NCI-H2081 (cell line): ENCODE results near the gene EVX2.

Source experiments
- DNase-seq, 2 experiments: peaks; one replicate each; lab custom pipeline; 2025; lab: John Stamatoyannopoulos, UW

Gene EVX2

DNA sequence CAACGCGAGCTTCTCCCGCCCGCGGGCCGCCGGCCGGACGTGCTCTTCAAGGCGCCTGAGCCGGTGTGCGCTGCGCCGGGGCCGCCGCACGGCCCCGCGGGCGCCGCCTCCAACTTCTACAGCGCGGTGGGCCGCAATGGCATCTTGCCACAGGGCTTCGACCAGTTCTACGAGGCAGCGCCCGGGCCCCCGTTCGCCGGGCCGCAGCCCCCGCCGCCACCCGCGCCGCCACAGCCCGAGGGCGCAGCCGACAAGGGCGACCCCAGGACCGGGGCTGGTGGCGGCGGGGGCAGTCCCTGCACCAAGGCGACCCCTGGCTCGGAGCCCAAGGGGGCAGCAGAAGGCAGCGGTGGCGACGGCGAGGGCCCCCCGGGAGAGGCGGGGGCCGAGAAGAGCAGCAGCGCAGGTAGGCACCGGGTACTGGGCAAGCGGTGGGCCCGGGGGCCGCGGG lies 24.0 kb upstream of the EVX2 start:
- DNase-seq = peak in 1 of 2 experiments; percentile 29

GRCh38 chr2:176106581-176107539 lies 23.1 kb upstream of the EVX2 start, which contains the start of gene HOXD11:
HOXD11 (plus strand) TSS chr2:176107280; CDS start chr2:176107356, 76 bp downstream.
- DNase-seq = peak; percentile 89 to 94

GRCh38 chr2:176105730-176106580 lies 22.2 kb upstream of the EVX2 start:
- DNase-seq = no peak

DNA sequence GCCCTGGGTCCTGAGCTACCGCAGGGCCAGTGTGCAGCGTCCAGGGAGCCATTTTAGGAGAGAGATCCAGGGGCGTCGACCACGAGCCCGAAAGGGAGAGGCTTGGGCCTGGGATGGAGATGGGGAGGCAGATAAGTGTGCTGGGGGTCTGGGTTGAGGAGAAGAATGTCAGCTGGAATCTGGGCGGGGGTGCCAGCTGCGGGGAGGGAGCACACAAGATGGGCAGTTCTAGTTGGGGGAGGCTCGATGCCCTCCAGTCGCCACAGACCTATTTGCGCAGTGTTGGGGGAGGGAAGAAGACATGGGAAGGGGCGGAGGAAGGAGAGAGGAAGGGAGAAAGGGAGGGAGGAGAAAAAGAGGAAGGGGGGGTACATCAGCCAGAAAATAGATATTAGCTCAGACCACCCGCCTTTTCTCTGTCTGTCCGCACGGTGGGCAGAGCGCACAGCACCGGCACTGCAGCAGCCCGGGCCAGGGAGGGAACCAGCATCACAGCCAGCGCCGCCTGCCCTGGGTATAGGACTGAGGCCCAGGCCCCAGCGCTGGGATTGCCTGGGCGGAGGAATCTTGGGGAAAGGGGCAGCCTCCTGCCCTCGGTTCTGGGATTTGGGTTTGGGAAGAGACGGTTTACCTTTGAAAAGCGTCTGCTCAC lies 21.4 kb upstream of the EVX2 start:
- no peak for DNase-seq

GRCh38 chr2:176104316-176105077 lies 20.7 kb upstream of the EVX2 start:
- no peak for DNase-seq

DNA sequence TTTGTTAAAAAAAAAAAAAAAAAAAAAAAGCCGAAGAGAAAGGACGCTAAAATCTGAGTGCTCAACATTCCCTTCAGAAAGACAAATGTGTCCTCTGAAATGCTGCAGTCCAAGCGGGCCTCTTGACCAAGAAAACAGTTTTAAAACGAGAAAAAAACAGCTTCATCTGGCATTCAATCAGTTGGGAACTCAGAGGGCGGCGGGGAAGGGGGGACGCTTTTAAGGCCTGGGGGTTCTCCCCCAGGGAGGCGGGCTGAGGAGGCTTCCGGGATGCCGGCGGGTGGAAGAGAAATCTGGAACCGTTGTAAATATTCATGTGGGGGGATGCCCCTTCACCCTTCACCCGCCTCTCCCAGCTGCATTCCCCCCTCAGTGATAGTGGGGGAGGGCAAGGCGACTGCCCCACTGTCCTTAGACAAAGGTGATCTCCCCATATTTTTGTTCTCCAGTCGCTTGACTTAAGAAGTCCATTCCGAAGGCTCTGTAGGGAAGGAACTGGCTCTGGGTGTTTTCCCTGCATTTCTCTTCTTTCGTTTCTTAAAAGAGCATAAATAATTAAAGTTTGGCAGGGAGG lies 20.1 kb upstream of the EVX2 start:
- DNase-seq = no peak

DNA sequence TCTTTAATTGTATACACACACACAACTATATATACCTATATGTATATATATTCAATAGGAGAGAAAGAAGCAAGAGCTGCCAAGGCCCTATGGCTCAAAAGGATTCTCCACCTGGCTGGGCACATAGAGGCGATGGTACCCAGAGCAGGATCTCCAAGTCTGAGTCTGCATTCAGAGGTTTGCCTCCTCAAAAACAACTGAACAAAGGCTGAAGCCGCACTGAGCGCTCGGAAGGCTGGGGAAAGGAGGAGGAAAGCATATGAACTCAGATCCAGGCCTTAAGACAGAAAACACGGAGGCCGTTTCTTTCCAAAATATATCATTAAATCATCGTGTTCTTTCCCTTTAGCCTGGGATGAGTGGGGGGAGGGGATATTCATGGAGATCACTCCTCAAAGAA lies 19.4 kb upstream of the EVX2 start:
- DNase-seq = no peak

GRCh38 chr2:176102309-176102866 lies 18.6 kb upstream of the EVX2 start:
- no peak for DNase-seq

GRCh38 chr2:176101842-176102241 lies 18.1 kb upstream of the EVX2 start:
- no peak for DNase-seq

- no peak for DNase-seq
These were observed 17.6 kb upstream of the EVX2 start for GRCh38 chr2:176101216-176101830.

GRCh38 chr2:176100547-176101140 lies 16.9 kb upstream of the EVX2 start:
- DNase-seq = no peak

GRCh38 chr2:176099728-176100546 lies 16.2 kb upstream of the EVX2 start, which contains the start of gene HOXD12:
HOXD12 (plus strand) TSS chr2:176099795; CDS start chr2:176099802, 7 bp downstream.
- no peak for DNase-seq

GRCh38 chr2:176099159-176099727 lies 15.5 kb upstream of the EVX2 start:
- DNase-seq = no peak

DNA sequence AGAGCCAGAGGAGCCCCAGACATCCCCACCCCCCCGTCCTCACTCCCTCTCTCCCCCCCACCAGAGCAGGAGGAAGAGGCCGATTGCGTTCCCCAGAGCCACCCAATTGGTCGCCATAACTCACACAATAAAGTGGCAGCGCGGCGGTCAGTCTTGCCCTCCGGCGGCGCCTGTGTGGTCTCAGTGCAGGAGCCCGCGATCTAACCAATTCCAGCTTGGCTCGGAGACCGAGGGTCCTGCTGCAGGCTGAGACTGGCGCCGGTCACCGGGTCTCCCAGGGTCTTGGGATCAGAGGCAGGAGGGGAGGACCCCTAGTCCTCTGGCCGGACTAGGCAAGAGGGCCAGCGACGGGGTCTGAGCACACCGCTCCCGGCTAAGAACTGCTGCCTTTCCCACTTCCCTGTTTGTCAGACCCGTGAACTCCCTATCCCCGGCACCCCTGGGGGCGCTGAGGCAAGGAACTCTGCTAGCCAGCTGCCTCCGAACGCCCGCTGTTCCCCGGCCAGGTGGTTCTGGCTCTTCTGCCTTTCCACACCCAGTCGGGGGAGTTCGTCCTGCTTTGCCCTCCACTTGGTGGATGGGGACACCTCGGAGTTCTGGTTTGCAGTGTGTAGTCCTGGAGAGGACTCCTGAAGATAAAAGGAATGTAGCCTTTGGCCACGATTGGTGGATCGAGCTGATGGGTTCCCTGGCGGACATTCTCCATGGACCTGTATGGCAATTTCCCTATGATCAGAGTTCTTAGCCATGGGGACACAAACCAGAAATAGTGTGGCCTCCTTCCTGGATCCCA lies 14.8 kb upstream of the EVX2 start:
- DNase-seq = no peak

DNA sequence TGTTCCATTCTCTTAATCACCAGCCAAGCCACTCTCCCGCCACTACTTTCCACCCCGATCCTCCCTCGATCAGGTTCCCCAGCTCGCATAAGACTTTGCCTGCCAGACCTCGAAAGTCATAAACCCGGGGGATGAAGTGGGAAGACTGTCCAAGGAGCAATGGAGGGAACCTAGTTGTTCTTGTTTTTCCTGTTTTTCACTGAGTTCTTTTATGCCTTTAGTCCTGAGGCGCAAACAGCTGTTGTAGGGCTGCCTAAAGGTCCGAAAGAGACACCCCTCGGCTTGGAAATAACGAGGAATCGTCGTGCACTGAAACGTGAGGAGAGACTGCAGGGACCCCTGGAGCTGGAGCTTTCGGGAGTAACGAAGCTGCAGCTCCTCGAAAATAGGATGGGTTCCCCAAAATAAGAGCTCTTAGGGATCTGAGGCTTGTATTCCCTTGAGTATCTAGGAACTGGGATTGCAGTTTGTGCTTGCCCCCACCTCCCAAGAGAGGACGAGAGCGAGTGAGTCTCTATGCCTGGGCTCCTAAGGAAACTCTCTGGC lies 14.1 kb upstream of the EVX2 start:
- no peak for DNase-seq

DNA sequence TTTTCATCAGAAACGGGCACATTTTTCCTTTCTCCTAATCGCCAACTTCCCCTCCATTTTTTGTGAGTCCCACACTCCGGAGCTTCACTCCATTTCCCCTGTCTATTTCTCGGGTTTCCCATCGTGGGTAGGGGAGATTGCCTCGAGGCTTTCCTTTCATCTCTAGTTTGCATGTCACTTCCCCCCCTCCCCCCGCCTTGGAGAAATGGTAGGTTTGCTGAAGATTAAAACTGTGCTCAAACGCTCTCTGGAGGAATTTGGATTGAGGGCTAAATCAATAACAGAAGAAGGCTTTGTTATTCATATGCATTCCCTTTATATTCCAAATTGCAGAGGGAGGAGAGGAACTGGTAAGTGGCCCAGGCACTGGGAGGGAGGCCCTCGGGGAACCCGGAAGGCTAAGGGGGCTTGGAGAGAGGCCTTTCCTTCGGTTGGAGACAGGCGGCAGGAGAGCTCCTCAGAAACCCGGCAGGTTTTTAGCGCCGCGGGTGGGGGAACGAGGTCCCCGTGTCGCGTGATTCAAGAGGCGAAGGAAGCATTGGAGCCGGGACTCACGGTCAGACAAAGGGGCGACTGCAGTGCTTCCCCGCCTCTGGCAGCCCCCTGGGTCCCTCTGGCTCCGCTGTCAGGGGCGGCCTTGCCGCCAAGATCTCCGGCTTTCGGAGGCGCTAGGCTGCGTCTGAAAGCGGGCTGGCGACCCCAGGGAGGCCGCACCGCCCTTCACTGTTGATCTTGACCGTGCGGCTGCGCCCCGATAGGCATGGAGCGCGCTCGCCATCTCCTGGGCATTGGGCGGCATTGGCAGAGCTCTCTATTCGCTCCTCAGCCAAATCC lies 13.4 kb upstream of the EVX2 start:
- DNase-seq = peak; percentile 88 to 90
